GM21619 (cell line): ENCODE results near the gene TBXA2R.
A peak's percentile ranks its signal among the peaks of the same experiment; 100 is the strongest.
"Not testable (repeated sequence)": the region's sequence is repeated elsewhere in the genome, so short reads cannot be mapped to it uniquely, and the experiment has no call there.

ENCODE experiments used
- ATAC-seq: cut with Tn5 transposase; IDR thresholded peaks from one replicate; pipeline ENCODE4 v1.9.1; 2021; ENCODE audit not compliant: unreplicated experiment

Gene TBXA2R

GRCh38 chr19:3641515-3642269 lies 35.0 kb upstream of the TBXA2R start:
- ATAC-seq: no peak

- ATAC-seq: no peak
These were observed 32.8 kb upstream of the TBXA2R start for GRCh38 chr19:3639479-3639878.

GRCh38 chr19:3638208-3639193 lies 31.8 kb upstream of the TBXA2R start:
- no peak for ATAC-seq

- ATAC-seq: no peak
These were observed 30.9 kb upstream of the TBXA2R start for GRCh38 chr19:3637621-3638020.

- no peak for ATAC-seq
These were observed 30.3 kb upstream of the TBXA2R start for GRCh38 chr19:3636962-3637361.

GRCh38 chr19:3636506-3636905 lies 29.8 kb upstream of the TBXA2R start:
- ATAC-seq: no peak

GRCh38 chr19:3634496-3635045 lies 27.9 kb upstream of the TBXA2R start:
- ATAC-seq: no peak

GRCh38 chr19:3633559-3633988 lies 26.9 kb upstream of the TBXA2R start:
- no peak for ATAC-seq

GRCh38 chr19:3632739-3633558 lies 26.3 kb upstream of the TBXA2R start:
- no peak for ATAC-seq

GRCh38 chr19:3632098-3632497 lies 25.4 kb upstream of the TBXA2R start:
- ATAC-seq: no peak

GRCh38 chr19:3631053-3631861 lies 24.6 kb upstream of the TBXA2R start:
- ATAC-seq: no peak

- ATAC-seq: not testable (repeated sequence)
These were observed 22.1 kb upstream of the TBXA2R start for GRCh38 chr19:3628766-3629165.

- ATAC-seq: no peak
These were observed 20.7 kb upstream of the TBXA2R start for GRCh38 chr19:3627351-3627723.

- peak; percentile 78 for ATAC-seq
These were observed 20.0 kb upstream of the TBXA2R start, which contains the start of gene CACTIN for GRCh38 chr19:3626473-3627350. Gene CACTIN (minus strand): TSS chr19:3626790. CDS start chr19:3626762, 28 bp downstream.

GRCh38 chr19:3625996-3626472 lies 19.4 kb upstream of the TBXA2R start:
- ATAC-seq: peak; percentile 5

GRCh38 chr19:3623716-3624115 lies 17.0 kb upstream of the TBXA2R start:
- ATAC-seq: no peak

GRCh38 chr19:3622224-3622623 lies 15.5 kb upstream of the TBXA2R start:
- ATAC-seq: no peak

- no peak for ATAC-seq
These were observed 15.0 kb upstream of the TBXA2R start for GRCh38 chr19:3621689-3622088.
